Measurements from ENCODE around the gene AUTS2. TPM values are rescaled to one million over a fixed set of nuclear protein-coding genes. Genes with fewer than 3 reads are reported as not detected.

The AUTS2 gene
- polyA plus RNA-seq, 1 experiment = 0.54 TPM

DNA sequence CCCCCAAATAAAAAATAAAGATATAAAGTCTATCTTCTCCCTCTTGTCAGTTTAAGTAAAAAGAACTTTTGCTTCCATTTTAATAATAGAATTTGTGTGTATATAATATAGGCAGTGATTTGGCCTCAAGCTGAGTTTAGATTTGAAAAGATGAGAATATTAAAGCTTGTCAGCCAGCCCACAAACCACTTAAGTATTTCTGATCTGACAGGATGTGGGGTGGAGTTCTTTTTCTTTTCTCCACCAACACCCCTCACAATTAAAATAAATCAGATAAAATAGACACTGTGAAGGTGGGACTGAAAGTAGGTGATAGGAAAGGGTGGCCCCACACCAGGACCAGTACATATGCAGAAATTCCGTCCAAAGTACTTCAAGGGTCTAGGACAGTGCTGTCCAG lies 714.1 kb downstream of the AUTS2 start:
- no peaks in the 10 kb centered on the region for H3K36me3 ChIP-seq (ENCODE audit: control insufficient read depth, insufficient read depth, low read length)
- H3K27me3 ChIP-seq (ENCODE audit: control insufficient read depth, insufficient read depth, low read length) = no peaks in the 10 kb centered on the region
- DNase-seq (ENCODE audit: low read depth) = no peak
- ChIA-PET POLR2A (no interaction called here), CTCF (no interaction called here)
- no peak overlapping the region for H3K4me3 ChIP-seq (ENCODE audit: low read depth, low read length)
- TF ChIP-seq, protein P1, sequence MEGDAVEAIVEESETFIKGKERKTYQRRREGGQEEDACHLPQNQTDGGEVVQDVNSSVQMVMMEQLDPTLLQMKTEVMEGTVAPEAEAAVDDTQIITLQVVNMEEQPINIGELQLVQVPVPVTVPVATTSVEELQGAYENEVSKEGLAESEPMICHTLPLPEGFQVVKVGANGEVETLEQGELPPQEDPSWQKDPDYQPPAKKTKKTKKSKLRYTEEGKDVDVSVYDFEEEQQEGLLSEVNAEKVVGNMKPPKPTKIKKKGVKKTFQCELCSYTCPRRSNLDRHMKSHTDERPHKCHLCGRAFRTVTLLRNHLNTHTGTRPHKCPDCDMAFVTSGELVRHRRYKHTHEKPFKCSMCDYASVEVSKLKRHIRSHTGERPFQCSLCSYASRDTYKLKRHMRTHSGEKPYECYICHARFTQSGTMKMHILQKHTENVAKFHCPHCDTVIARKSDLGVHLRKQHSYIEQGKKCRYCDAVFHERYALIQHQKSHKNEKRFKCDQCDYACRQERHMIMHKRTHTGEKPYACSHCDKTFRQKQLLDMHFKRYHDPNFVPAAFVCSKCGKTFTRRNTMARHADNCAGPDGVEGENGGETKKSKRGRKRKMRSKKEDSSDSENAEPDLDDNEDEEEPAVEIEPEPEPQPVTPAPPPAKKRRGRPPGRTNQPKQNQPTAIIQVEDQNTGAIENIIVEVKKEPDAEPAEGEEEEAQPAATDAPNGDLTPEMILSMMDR (IDR thresholded peaks at IDR 0.05; ENCODE audit: insufficient read depth, low read depth, low read length) = no peak

DNA sequence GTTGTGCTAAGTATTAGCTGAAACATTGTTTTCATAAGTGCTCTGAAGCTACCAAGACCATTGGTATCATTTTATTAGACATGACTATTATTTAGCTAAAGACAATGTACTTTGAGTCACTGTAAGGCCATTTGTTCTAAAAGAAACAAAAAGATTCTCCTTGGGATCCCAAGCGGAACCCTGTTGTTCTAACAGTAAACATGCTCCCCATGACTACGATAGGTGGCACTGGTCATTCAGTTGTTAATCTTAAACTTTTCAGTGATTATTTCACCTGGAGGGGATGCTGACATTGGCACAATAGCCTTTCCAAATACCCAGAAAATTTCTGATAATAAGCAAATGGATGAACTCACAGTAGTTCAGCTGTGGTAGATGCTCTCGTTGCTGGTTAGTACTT lies 715.0 kb downstream of the AUTS2 start:
- CTCF ChIA-PET = no interaction called here
- POLR2A ChIA-PET = no interaction called here
- no peaks in the 10 kb centered on the region for H3K36me3 ChIP-seq (ENCODE audit: control insufficient read depth, insufficient read depth, low read length)
- TF ChIP-seq, protein P1 (IDR thresholded peaks at IDR 0.05; ENCODE audit: insufficient read depth, low read depth, low read length) = no peak
- H3K27me3 ChIP-seq (ENCODE audit: control insufficient read depth, insufficient read depth, low read length) = no peaks in the 10 kb centered on the region
- no peak for DNase-seq (ENCODE audit: low read depth)
- no peak overlapping the region for H3K4me3 ChIP-seq (ENCODE audit: low read depth, low read length)

DNA sequence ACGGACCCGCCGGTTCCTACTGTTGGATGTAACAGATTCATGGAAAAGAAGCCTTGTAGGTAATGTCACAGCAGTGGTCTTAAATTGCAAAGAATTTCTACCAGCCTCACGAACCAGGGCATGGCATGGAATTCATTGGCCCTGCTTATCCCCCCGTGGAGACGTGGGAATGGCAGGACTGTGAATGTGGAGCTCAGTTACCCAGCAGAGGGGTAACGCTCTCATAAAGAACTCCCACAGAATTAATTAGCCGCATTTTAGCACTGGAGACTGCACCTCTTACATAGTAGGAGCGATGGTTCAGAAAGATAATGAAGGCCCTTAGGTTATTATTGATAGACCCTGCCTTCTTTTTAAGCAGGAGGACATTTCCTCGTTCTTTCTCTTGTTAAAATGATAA lies 715.4 kb downstream of the AUTS2 start:
- no peak for DNase-seq (ENCODE audit: low read depth)
- Histone ChIP-seq H3K27me3 (ENCODE audit: control insufficient read depth, insufficient read depth, low read length) (no peaks in the 10 kb centered on the region), H3K36me3 (ENCODE audit: control insufficient read depth, insufficient read depth, low read length) (no peaks in the 10 kb centered on the region), H3K4me3 (ENCODE audit: low read depth, low read length) (no peak overlapping the region)
- CTCF ChIA-PET = no interaction called here
- POLR2A ChIA-PET = no interaction called here
- TF ChIP-seq, protein P1 (IDR thresholded peaks at IDR 0.05; ENCODE audit: insufficient read depth, low read depth, low read length) = no peak

DNA sequence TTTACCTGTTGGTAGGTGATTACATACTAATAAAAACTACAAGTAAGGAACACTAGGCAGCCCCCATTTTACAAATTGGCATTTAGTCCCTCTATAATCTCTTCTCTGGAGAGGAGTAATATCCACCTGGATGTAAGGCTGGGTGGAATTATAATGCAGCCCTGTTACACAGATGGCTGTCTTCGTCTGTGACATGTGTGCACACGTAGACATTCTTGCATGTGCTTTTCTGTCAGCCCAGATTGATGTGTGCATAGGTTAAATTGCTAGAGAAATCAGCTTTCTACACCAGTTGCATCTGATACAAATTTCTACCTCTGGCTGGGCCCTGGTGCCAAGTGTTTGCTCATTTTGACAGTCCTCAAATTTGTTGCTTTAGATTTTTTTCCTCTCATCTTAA lies 715.9 kb downstream of the AUTS2 start:
- no peak overlapping the region for H3K4me3 ChIP-seq (ENCODE audit: low read depth, low read length)
- no peaks in the 10 kb centered on the region for H3K36me3 ChIP-seq (ENCODE audit: control insufficient read depth, insufficient read depth, low read length)
- TF ChIP-seq, protein P1 (IDR thresholded peaks at IDR 0.05; ENCODE audit: insufficient read depth, low read depth, low read length) = no peak
- ChIA-PET POLR2A (no interaction called here), CTCF (no interaction called here)
- H3K27me3 ChIP-seq (ENCODE audit: control insufficient read depth, insufficient read depth, low read length) = no peaks in the 10 kb centered on the region
- DNase-seq (ENCODE audit: low read depth) = no peak

DNA sequence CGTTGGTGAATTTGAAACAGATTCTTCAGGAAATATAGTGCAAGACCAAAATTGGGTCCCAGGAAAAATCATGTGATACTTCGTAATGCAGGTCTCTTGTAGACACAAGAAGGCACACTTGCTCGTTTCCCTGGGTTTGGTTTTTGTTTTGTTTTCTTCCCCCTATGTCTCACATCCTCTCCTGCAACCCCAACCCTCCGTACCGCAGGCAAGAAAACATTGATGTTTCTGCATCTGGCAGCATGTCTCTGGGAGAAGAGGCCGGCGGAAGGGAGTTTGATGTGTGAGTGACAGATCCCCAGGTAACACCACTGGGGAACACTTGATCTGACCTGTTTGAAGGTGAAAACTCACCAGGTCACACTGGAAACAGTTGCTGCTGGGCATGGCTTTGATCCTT lies 718.5 kb downstream of the AUTS2 start:
- H3K27me3 ChIP-seq (ENCODE audit: control insufficient read depth, insufficient read depth, low read length) = no peaks in the 10 kb centered on the region
- ChIA-PET CTCF (no interaction called here), POLR2A (no interaction called here)
- TF ChIP-seq, protein P1 (IDR thresholded peaks at IDR 0.05; ENCODE audit: insufficient read depth, low read depth, low read length) = no peak
- no peak overlapping the region for H3K4me3 ChIP-seq (ENCODE audit: low read depth, low read length)
- DNase-seq (ENCODE audit: low read depth) = no peak
- H3K36me3 ChIP-seq (ENCODE audit: control insufficient read depth, insufficient read depth, low read length) = no peaks in the 10 kb centered on the region

Measured in BJ (cell line).